CD14-positive monocyte (primary cell): ENCODE results near the gene JSRP1. TPM values are rescaled to one million over a fixed set of nuclear protein-coding genes. Genes with fewer than 3 reads are reported as not detected.

Source experiments
- DNase-seq, 3 donors: peaks; one replicate each; pipeline ENCODE4 v3.0.0-alpha.2; 2011 to 2022
- H2AFZ ChIP-seq: 2 replicates; pipeline ENCODE4 v1.6.0; 2012; ENCODE audit warnings: mild to moderate bottlenecking, low read depth, low read length, inconsistent platforms; ENCODE audit not compliant: insufficient read depth, poor library complexity, severe bottlenecking
- H3K27ac ChIP-seq, 2 donors: 1 replicate in 1 of 2; 2 replicates in 1 of 2; pipeline ENCODE4 v1.5.1; 2012 to 2013; ENCODE audit warnings: low read length in 2 of 2, control low read depth in 1 of 2, inconsistent platforms in 1 of 2, low read depth in 1 of 2, mild to moderate bottlenecking in 1 of 2
- H3K27me3 ChIP-seq, 2 donors: one replicate each; pipeline versions ENCODE4 v1.6.0 to v1.6.1; 2011 to 2013; ENCODE audit warnings: low read length in 2 of 2; ENCODE audit not compliant: control insufficient read depth in 2 of 2, insufficient read depth in 2 of 2
- H3K36me3 ChIP-seq, 2 donors: replicated peaks in 1 of 2; 1 replicate in 1 of 2; 2 replicates in 1 of 2; pipeline versions ENCODE4 v1.5.1 to v1.6.1; 2012 to 2013; ENCODE audit warnings: low read length in 2 of 2, control low read depth in 1 of 2, inconsistent platforms in 1 of 2, mild to moderate bottlenecking in 1 of 2; ENCODE audit not compliant: insufficient read depth in 2 of 2, control insufficient read depth in 1 of 2
- H3K4me1 ChIP-seq, 2 donors: 1 replicate in 1 of 2; 2 replicates in 1 of 2; pipeline versions ENCODE4 v1.5.1 to v1.6.1; 2012 to 2013; ENCODE audit warnings: low read length in 2 of 2, control low read depth in 1 of 2, inconsistent platforms in 1 of 2, mild to moderate bottlenecking in 1 of 2, moderate library complexity in 1 of 2; ENCODE audit not compliant: insufficient read depth in 2 of 2, control insufficient read depth in 1 of 2
- H3K4me2 ChIP-seq: replicated peaks from 2 replicates; pipeline ENCODE3; 2012; ENCODE audit warnings: low read length, moderate library complexity, mild to moderate bottlenecking; ENCODE audit not compliant: poor library complexity, severe bottlenecking; ENCODE audit errors: extremely low read depth
- H3K4me3 ChIP-seq, 3 experiments: fragments of 200-600 bp in 1 of 3; sonication (generic) in 1 of 3; replicated peaks in 1 of 3; 1 replicate in 2 of 3; 2 replicates in 1 of 3; pipeline ENCODE4 v1.5.1; 2011 to 2013; ENCODE audit warnings: low read length in 3 of 3, mild to moderate bottlenecking in 3 of 3, control low read depth in 2 of 3, low read depth in 2 of 3, inconsistent platforms in 1 of 3, moderate library complexity in 1 of 3
- H3K79me2 ChIP-seq: 2 replicates; pipeline ENCODE4 v1.6.0; 2012; ENCODE audit warnings: mild to moderate bottlenecking, control low read depth, inconsistent platforms, low read length, moderate library complexity; ENCODE audit not compliant: insufficient read depth
- H3K9ac ChIP-seq: 2 replicates; pipeline ENCODE4 v1.6.0; 2017; ENCODE audit warnings: low read length, mild to moderate bottlenecking; ENCODE audit not compliant: insufficient read depth, poor library complexity, severe bottlenecking
- H3K9me3 ChIP-seq, 2 donors: replicated peaks in 1 of 2; 1 replicate in 1 of 2; 2 replicates in 1 of 2; pipeline versions ENCODE4 v1.5.1 to v1.6.1; 2012 to 2013; ENCODE audit warnings: low read length in 2 of 2, control low read depth in 1 of 2; ENCODE audit not compliant: control insufficient read depth in 1 of 2, insufficient read depth in 1 of 2
- H4K20me1 ChIP-seq: 2 replicates; pipeline ENCODE4 v1.6.0; 2012; ENCODE audit warnings: mild to moderate bottlenecking, low read length, control low read depth, moderate library complexity; ENCODE audit not compliant: insufficient read depth
- H3K27ac Mint-ChIP-seq, 7 donors: one replicate each; pipeline ENCODE4 v1.8.0; 2020; ENCODE audit warnings: mild to moderate bottlenecking in 7 of 7, mixed read lengths in 7 of 7, moderate library complexity in 6 of 7, inconsistent platforms in 2 of 7
- H3K27me3 Mint-ChIP-seq, 3 donors: one replicate each; pipeline ENCODE4 v1.8.0; 2021 to 2022; ENCODE audit warnings: low read depth in 3 of 3, mild to moderate bottlenecking in 3 of 3, mixed read lengths in 3 of 3, moderate library complexity in 3 of 3, inconsistent platforms in 1 of 3
- H3K36me3 Mint-ChIP-seq, 2 donors: one replicate each; pipeline ENCODE4 v1.8.0; 2020; ENCODE audit warnings: mixed read lengths in 2 of 2, inconsistent platforms in 1 of 2, mild to moderate bottlenecking in 1 of 2
- H3K4me1 Mint-ChIP-seq: one replicate; pipeline ENCODE4 v1.8.0; 2020; ENCODE audit warnings: mild to moderate bottlenecking, mixed read lengths
- H3K4me3 Mint-ChIP-seq, 2 donors: one replicate each; pipeline ENCODE4 v1.8.0; 2020; ENCODE audit warnings: mild to moderate bottlenecking in 2 of 2, mixed read lengths in 2 of 2, moderate library complexity in 1 of 2
- H3K9me3 Mint-ChIP-seq, 7 donors: one replicate each; pipeline ENCODE4 v1.8.0; 2020 to 2022; ENCODE audit warnings: mixed read lengths in 7 of 7, mild to moderate bottlenecking in 6 of 7, moderate library complexity in 6 of 7, inconsistent platforms in 2 of 7
- WGBS: methylation state at CpG from one replicate; pipeline ENCODE4 v1.1.5; 2013; ENCODE audit warnings: missing lambda C conversion rate; ENCODE audit not compliant: insufficient coverage; 5-methylcytosine and 5-hydroxymethylcytosine counted together
- intact Hi-C, 2 donors: fragments of 100-400 bp; cut with micrococcal nuclease; formaldehyde crosslinking; loops; one replicate each; pipeline versions ENCODE4 v1.15.0 to v1.15.1; 2023
- polyA plus RNA-seq, 3 donors: library from polyadenylated mRNA; depleted of rRNA in 1 of 3; unstranded in 2 of 3; stranded (reverse) in 1 of 3; fragments of 300-500 nt in 2 of 3; fragments of >200 nt in 1 of 3; fragmentation: Illumina TruSeq in 2 of 3; gene quantifications; 1 replicate in 2 of 3; 2 replicates in 1 of 3; pipeline ENCODE4 v1.2.3, GENCODE V29; 2012 to 2021
- TF ChIP-seq, protein P1 (sequence below): fragments of 200-600 bp; IDR thresholded peaks from one replicate; pipeline ENCODE4 v1.8.0; 2022; ENCODE audit warnings: antibody characterized with exemption, mild to moderate bottlenecking

The JSRP1 gene
- polyA plus RNA-seq, 3 donors = 0.38 to 0.50 TPM; not detected in 1

- peak overlapping the region in 3 of 7 donors; percentile 13 to 86 (median 30) for H3K27ac Mint-ChIP-seq
- H3K4me1 ChIP-seq = peaks cover 4 to 20% of the 10 kb centered on the region in 2 donors
- 95% methylated on average over 32 of the region's 45 CpGs for WGBS
Observed at GRCh38 chr19:2229103-2230032, 26.8 kb downstream of the JSRP1 start.

More at GRCh38 chr19:2229103-2230032, 26.8 kb downstream of the JSRP1 start:
- H3K79me2 ChIP-seq = peaks cover 32% of the 10 kb centered on the region
- H3K4me3 ChIP-seq = no peak overlapping the region
- no peak for DNase-seq
- H3K9ac ChIP-seq = no peak overlapping the region
- H3K36me3 ChIP-seq = peaks cover 66 to 91% of the 10 kb centered on the region in 2 donors
- TF ChIP-seq, protein P1, sequence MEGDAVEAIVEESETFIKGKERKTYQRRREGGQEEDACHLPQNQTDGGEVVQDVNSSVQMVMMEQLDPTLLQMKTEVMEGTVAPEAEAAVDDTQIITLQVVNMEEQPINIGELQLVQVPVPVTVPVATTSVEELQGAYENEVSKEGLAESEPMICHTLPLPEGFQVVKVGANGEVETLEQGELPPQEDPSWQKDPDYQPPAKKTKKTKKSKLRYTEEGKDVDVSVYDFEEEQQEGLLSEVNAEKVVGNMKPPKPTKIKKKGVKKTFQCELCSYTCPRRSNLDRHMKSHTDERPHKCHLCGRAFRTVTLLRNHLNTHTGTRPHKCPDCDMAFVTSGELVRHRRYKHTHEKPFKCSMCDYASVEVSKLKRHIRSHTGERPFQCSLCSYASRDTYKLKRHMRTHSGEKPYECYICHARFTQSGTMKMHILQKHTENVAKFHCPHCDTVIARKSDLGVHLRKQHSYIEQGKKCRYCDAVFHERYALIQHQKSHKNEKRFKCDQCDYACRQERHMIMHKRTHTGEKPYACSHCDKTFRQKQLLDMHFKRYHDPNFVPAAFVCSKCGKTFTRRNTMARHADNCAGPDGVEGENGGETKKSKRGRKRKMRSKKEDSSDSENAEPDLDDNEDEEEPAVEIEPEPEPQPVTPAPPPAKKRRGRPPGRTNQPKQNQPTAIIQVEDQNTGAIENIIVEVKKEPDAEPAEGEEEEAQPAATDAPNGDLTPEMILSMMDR = no peak
- peak overlapping the region in 1 of 2 donors; percentile 9 for H3K4me3 Mint-ChIP-seq
- peaks cover 78% of the 10 kb centered on the region for H4K20me1 ChIP-seq
- no peak overlapping the region for H3K4me2 ChIP-seq
- peaks cover 0 to 2% (median 0%) of the 10 kb centered on the region in 3 donors for H3K27me3 Mint-ChIP-seq
- H3K9me3 Mint-ChIP-seq = peaks cover 0 to 2% (median 0%) of the 10 kb centered on the region in 7 donors
- H3K36me3 Mint-ChIP-seq = peaks cover 46 to 80% of the 10 kb centered on the region in 2 donors
- peaks cover 11% of the 10 kb centered on the region for H3K4me1 Mint-ChIP-seq
- H3K27ac ChIP-seq = peak overlapping the region in 1 of 2 donors; percentile 20
- H3K9me3 ChIP-seq = no peaks in the 10 kb centered on the region
- no peaks in the 10 kb centered on the region for H3K27me3 ChIP-seq
- H2AFZ ChIP-seq = no peak overlapping the region
- intact Hi-C loops = no loop called here
